ENCODE measurements around the gene SEPHS2. TPM values are rescaled to one million over a fixed set of nuclear protein-coding genes. Genes with fewer than 3 reads are reported as not detected.

SEPHS2 gene
- polyA plus RNA-seq, 2 of the 4 experiments (the other 2 are of a cell fraction) = 47.8 to 72.6 TPM

DNA sequence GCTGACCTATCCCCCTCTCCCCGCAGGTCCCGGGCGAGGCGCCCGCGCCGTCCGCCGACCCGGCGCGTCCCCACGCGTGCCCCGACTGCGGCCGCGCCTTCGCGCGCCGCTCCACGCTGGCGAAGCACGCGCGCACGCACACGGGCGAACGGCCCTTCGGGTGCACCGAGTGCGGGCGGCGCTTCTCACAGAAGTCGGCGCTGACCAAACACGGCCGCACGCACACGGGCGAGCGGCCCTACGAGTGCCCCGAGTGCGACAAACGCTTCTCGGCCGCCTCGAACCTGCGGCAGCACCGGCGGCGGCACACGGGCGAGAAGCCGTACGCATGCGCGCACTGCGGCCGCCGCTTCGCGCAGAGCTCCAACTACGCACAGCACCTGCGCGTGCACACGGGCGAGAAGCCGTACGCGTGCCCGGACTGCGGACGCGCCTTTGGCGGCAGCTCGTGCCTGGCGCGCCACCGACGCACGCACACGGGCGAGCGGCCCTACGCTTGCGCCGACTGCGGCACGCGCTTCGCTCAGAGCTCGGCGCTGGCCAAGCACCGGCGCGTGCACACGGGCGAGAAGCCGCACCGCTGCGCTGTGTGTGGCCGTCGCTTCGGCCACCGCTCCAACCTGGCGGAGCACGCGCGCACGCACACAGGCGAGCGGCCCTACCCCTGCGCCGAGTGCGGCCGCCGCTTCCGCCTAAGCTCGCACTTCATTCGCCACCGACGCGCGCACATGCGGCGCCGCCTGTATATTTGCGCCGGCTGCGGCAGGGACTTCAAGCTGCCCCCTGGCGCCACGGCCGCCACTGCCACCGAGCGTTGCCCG is 27.9 kb downstream of the SEPHS2 start (continued):
- no peak for TF ChIP-seq EHMT2 (IDR thresholded peaks at IDR 0.05; ENCODE audit: low read depth)

DNA sequence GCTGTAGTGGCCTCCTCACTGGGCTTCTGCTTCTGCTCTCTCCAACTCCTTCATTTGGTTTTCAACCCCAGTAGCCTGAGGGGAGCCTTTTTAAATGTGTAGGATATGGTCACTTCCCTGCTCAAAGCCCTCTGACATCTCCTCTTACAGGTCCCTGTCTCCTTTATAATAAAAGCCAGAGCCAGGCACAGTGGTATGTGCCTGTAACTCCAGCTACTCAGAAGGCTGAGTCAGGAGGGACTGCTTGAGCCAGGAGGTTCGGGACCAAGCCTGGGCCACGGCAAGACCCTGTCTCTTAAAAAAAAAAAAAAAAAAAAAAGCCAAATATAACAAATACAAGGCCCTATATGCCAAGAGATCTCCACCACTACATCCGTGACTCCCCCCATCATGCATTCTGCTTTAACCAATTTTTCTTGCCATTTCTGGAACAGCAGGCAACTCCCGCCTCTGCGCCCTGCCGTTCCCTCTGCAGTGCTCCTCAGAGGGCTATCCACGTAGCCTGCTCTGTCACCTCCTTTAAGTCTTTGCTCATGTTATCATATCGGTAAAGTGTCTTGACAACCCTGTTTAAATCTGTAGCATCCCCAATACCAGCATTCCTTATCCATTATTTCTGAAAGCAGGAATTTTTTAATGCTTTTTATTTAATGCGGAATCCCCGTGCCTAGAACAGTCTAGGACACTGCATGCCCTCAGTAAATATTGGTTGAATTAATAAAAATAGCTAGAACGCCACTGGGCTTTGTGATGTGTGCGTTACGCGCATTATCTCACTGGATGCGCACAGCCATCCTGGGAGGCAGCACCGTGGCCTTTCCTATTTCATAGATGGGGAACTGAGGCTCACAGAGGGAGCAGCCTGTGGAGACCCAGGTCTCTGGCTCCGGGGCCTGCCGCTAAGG is 28.8 kb downstream of the SEPHS2 start:
- FAIRE-seq (no peak), DNase-seq (ENCODE audit: low read depth in 1 of 2, low spot score in 1 of 2) (no peak), ATAC-seq (peak in 1 of 2 experiments; percentile 30; a peak in 2 of 6 replicates)
- ChIA-PET POLR2A (interaction anchor here (0.6 to 1.9 kb wide), 15 partner anchors 7 to 627 kb away, joined by 3 to 23 read pairs (median 4); partner anchors contain the start of genes ALDOA, CD2BP2, DCTPP1 and TBX6), CTCF (interaction anchor here (0.9 to 5.3 kb wide), 8 partner anchors 7 to 33 kb away, joined by 3 to 68 read pairs (median 9); partner anchors contain the start of genes DCTPP1, ZNF48 and ZNF771)
- Histone ChIP-seq H3K4me1 (peaks cover 21% of the 10 kb centered on the region; the same call in 2 of the 3 replicates), H3K4me2 (peak overlapping the region; percentile 85), H3K9me3 (no peaks in the 10 kb centered on the region), H3K4me3 (peak overlapping the region; percentile 66), H3K27ac (peak overlapping the region; percentile 89 to 91)
- TF ChIP-seq ZC3H11A (IDR thresholded peaks at IDR 0.05) = no peak
- TF ChIP-seq, protein P1, sequence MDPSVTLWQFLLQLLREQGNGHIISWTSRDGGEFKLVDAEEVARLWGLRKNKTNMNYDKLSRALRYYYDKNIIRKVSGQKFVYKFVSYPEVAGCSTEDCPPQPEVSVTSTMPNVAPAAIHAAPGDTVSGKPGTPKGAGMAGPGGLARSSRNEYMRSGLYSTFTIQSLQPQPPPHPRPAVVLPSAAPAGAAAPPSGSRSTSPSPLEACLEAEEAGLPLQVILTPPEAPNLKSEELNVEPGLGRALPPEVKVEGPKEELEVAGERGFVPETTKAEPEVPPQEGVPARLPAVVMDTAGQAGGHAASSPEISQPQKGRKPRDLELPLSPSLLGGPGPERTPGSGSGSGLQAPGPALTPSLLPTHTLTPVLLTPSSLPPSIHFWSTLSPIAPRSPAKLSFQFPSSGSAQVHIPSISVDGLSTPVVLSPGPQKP (IDR thresholded peaks at IDR 0.05; ENCODE audit: low read depth, low read length) = no peak
- no peak for TF ChIP-seq POLR2AphosphoS2 (conservative IDR thresholded peaks at IDR 0.05; ENCODE audit: low read length)
- no peak for TF ChIP-seq ZSCAN20 (CRISPR knock-in tag; IDR thresholded peaks at IDR 0.05)
- TF ChIP-seq TP53 (CRISPR knock-in tag; IDR thresholded peaks at IDR 0.05) = no peak
- TF ChIP-seq HEYL (CRISPR knock-in tag; IDR thresholded peaks at IDR 0.05) = no peak
- no peak for TF ChIP-seq NFE2L2 (conservative IDR thresholded peaks at IDR 0.05; ENCODE audit: low read length)
- no peak for TF ChIP-seq EHF (CRISPR knock-in tag; IDR thresholded peaks at IDR 0.05)
- no peak for TF ChIP-seq HOXB5 (CRISPR knock-in tag; IDR thresholded peaks at IDR 0.05)
- TF ChIP-seq CHD4 (IDR thresholded peaks at IDR 0.05; ENCODE audit: borderline replicate concordance) = no peak
- TF ChIP-seq NR3C1 (IDR thresholded peaks at IDR 0.05) = no peak
- TF ChIP-seq BHLHE40 (IDR thresholded peaks at IDR 0.05; ENCODE audit: low read depth, low read length) = no peak
- TF ChIP-seq FOSB (CRISPR knock-in tag; IDR thresholded peaks at IDR 0.05) = no peak
- no peak for TF ChIP-seq NPAS2 (CRISPR knock-in tag; IDR thresholded peaks at IDR 0.05; ENCODE audit: borderline replicate concordance)
- TF ChIP-seq, protein P2, sequence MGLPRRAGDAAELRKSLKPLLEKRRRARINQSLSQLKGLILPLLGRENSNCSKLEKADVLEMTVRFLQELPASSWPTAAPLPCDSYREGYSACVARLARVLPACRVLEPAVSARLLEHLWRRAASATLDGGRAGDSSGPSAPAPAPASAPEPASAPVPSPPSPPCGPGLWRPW (IDR thresholded peaks at IDR 0.05) = no peak
- TF ChIP-seq KDM5A (IDR thresholded peaks at IDR 0.05) = no peak
- no peak for TF ChIP-seq JUNB (IDR thresholded peaks at IDR 0.05)
- WGBS (ENCODE audit: missing lambda C conversion rate) = 69% methylated on average over 18 of the region's 18 CpGs

DNA sequence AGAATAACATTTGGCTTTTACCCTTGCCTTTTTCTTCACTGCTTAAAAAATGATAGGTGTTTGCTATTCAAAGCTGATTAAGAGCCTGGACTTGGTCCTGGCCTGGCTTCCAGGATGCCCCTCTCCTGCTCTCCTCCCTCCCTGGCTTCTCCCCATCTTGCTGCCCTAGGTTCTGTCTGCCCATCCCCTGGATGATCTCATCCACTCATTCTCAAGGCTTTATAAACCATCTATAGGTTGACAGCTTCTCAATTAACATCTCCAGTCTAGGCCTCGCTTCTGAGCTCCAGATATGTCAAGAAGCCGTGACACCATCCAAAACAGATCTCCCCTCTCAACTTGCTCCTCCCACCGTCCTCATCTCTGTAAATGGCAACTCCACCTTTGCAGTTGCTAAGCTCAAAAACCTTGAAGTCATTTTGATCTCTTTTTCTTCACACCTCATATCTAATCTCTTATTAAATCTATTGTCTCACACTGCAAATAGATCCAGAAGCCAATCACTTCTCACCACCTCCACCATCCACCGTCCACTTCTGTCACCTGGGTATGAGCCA is 29.5 kb downstream of the SEPHS2 start:
- H3K4me1 ChIP-seq = peaks cover 21% of the 10 kb centered on the region; the same call in 2 of the 3 replicates
- no peak overlapping the region for H3K4me3 ChIP-seq
- DNase-seq (ENCODE audit: low read depth in 1 of 2, low spot score in 1 of 2) (no peak), ATAC-seq (no peak), FAIRE-seq (no peak)
- no peak overlapping the region for H3K27ac ChIP-seq
- 92% methylated on average over 4 of the region's 4 CpGs for WGBS (ENCODE audit: missing lambda C conversion rate)
- CTCF ChIA-PET = interaction anchor here (1.1 to 2.2 kb wide), 3 partner anchors 14 to 26 kb away, joined by 3 to 10 read pairs (median 10); partner anchors contain the start of genes DCTPP1 and ZNF48
- POLR2A ChIA-PET = interaction anchor here (1.1 kb wide), 1 partner anchor 9 kb away, joined by 3 read pairs; the partner anchor contains the start of gene ZNF771
- H3K9me3 ChIP-seq = no peaks in the 10 kb centered on the region
- H3K4me2 ChIP-seq = no peak overlapping the region
- TF ChIP-seq, protein P3, sequence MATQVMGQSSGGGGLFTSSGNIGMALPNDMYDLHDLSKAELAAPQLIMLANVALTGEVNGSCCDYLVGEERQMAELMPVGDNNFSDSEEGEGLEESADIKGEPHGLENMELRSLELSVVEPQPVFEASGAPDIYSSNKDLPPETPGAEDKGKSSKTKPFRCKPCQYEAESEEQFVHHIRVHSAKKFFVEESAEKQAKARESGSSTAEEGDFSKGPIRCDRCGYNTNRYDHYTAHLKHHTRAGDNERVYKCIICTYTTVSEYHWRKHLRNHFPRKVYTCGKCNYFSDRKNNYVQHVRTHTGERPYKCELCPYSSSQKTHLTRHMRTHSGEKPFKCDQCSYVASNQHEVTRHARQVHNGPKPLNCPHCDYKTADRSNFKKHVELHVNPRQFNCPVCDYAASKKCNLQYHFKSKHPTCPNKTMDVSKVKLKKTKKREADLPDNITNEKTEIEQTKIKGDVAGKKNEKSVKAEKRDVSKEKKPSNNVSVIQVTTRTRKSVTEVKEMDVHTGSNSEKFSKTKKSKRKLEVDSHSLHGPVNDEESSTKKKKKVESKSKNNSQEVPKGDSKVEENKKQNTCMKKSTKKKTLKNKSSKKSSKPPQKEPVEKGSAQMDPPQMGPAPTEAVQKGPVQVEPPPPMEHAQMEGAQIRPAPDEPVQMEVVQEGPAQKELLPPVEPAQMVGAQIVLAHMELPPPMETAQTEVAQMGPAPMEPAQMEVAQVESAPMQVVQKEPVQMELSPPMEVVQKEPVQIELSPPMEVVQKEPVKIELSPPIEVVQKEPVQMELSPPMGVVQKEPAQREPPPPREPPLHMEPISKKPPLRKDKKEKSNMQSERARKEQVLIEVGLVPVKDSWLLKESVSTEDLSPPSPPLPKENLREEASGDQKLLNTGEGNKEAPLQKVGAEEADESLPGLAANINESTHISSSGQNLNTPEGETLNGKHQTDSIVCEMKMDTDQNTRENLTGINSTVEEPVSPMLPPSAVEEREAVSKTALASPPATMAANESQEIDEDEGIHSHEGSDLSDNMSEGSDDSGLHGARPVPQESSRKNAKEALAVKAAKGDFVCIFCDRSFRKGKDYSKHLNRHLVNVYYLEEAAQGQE (IDR thresholded peaks at IDR 0.05) = no peak
- TF ChIP-seq ESRRA (IDR thresholded peaks at IDR 0.05; ENCODE audit: borderline replicate concordance, low read length) (no peak), ZNF302 (CRISPR knock-in tag; IDR thresholded peaks at IDR 0.05) (no peak), SMC3 (IDR thresholded peaks at IDR 0.05) (no peak), RFX5 (IDR thresholded peaks at IDR 0.05) (no peak), ZFP36 (IDR thresholded peaks at IDR 0.05; ENCODE audit: borderline replicate concordance, partially characterized antibody) (no peak), RCOR1 (IDR thresholded peaks at IDR 0.05; ENCODE audit: low read depth, low read length) (no peak), BHLHE40 (IDR thresholded peaks at IDR 0.05; ENCODE audit: low read depth, low read length) (no peak), RNF2 (IDR thresholded peaks at IDR 0.05; ENCODE audit: borderline replicate concordance, low read depth) (no peak)
- TF ChIP-seq, protein P4, sequence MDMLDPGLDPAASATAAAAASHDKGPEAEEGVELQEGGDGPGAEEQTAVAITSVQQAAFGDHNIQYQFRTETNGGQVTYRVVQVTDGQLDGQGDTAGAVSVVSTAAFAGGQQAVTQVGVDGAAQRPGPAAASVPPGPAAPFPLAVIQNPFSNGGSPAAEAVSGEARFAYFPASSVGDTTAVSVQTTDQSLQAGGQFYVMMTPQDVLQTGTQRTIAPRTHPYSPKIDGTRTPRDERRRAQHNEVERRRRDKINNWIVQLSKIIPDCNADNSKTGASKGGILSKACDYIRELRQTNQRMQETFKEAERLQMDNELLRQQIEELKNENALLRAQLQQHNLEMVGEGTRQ (IDR thresholded peaks at IDR 0.05) = no peak
